NCI-H2107 treated with DMSO at 0.1 percent for 48 hours (cell line): ENCODE measurements around the gene SMAD2.
"Not testable (repeated sequence)": the region's sequence is repeated elsewhere in the genome, so short reads cannot be mapped to it uniquely, and the experiment has no call there.

Source experiments
- DNase-seq: peaks from one replicate; lab custom pipeline; 2025; ENCODE audit not compliant: unreplicated experiment; lab: John Stamatoyannopoulos, UW

The SMAD2 gene

DNA sequence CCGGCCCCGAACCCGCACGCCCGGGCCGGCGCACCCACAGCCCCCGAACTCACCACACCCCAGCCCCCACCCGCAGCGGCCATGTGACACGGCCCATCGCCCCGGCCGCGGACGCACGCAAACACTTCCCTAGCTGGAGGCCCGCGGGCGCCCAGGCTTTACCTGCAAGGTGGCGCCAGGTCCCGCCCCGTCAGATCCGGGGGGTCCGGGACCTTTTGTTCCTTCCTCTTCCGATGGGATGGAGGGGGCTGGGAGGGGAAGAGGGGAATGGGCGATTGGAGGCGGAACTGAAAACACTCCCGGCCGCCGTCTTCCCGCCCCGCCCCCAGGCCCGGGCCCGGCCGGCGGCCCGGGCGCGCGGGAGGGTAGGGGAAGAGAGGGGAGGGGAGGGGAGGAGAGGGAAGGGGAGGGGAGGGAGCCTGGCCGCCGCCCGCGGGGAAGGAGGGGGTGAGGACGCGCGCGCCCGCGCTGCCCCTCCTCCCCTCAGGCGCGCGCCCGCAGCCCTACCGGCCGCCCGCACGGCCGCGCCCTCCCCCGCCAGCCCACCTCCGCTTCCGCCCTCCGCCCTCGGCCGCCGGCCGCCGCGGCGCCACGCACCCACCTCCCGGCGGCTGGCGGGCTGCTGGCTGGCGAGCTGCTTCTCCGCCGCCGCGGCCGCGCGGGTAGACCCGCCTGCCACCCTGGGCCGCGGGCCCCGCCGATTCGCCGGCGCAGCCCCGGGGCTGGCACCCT is at the start of gene SMAD2:
Gene SMAD2, minus strand, starts transcription at position 461 of the 732 bp plus-strand sequence. CDS start 33,903 bp downstream, outside the sequence.
- DNase-seq: peak; percentile 48

DNA sequence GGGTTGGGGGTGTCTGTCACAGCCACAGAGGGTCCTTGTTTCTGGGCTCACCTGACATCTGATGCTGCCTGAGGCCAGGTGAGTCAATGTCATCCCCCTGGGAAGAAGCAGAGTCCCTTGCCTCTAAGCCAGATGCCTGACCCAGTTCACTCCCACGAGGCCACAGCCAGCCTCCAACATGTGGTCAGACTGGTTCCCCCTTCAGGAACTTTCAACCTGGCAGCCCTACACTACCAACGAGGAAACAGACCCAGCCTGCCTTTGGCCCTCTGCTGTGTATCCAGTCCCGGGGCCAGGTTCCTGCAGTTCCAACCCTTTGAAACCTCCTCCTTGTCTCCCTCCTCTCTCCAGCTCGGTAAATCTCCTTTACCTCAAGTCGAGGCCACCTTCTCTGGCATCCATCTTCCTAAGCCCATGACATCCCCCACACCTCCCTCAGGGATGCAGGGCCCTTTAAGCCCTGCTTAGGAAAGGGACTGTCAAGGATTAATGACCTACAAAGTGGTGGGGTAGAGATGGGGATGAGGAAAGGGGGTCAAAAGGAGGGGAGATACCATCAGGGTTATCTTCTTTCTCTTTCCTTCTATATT is 49.2 kb upstream of the SMAD2 start:
- no peak for DNase-seq

DNA sequence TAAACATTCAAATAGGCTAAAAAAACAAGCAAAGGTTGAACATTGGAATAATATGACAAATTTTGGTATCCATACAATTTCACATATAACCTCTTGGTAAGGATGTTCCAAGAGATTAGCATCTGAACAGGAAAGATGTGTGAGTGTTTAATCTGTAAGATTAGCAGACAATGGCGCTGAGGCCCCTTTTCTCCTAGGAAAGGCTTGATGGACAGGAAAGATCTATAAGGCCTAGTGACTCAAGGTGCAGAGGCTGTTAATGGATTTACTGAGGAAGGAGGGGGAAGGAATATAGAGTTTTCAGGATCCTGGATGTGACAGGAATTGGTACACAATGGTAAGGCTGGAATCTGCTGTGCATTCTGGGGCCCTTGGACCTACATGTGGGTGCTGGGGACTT is 48.1 kb upstream of the SMAD2 start:
- DNase-seq: no peak

DNA sequence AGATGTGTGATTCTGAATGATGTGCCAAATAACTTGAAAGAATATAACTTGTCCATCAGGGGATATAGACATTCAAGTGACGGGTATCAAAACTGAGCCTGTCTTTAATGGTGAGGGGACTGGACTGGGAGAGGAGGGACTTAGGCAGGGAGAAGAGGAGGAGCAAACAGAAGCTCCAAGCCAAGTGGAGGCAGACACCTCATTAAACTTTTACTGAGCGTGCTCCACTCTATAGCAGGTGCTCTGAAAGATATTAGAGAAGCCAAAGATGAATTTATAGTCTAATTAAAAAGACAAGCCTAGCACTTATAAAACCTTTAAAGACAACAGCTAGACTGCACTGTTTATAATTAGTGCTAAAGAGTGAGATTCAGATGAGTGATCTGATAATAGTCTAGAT is 47.7 kb upstream of the SMAD2 start:
- DNase-seq: no peak

DNA sequence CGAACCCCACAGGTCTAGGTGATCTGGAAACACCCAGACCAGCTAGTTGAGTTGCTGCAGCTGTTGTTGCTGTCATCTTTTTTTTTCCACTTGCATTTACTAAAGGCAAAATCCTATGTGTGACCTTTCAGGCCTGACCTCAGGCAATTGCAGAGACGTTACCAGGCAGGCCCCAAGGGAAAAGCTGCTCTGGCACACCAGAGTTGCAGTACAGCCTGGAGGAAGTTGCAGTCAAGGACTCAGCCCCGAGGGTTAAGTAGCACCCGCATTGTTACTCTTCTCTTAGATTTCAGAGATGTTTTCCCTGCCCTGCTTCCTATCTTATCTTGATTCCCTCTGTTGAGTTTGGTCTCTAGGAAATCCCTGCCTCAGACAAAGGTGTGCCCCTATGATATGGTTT is 45.2 kb upstream of the SMAD2 start:
- no peak for DNase-seq

DNA sequence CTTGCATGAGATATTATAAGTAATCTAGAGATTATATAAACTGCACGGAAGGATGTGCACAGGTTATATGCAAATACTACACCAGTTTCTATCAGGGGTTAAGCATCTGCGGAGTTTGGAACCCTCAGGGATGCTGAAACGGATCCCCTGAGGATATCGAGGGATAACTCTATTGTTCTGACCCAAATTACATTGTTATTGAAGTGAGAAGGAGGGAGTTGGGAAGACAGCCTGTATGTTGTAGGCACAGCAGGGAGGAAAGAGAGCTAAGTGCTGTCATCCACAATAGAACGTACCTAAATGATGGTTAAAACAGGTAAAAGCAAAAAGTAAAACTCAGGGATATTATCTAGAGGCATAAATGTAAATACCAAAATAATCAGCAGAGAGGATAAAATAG is 44.6 kb upstream of the SMAD2 start:
- DNase-seq: no peak

DNA sequence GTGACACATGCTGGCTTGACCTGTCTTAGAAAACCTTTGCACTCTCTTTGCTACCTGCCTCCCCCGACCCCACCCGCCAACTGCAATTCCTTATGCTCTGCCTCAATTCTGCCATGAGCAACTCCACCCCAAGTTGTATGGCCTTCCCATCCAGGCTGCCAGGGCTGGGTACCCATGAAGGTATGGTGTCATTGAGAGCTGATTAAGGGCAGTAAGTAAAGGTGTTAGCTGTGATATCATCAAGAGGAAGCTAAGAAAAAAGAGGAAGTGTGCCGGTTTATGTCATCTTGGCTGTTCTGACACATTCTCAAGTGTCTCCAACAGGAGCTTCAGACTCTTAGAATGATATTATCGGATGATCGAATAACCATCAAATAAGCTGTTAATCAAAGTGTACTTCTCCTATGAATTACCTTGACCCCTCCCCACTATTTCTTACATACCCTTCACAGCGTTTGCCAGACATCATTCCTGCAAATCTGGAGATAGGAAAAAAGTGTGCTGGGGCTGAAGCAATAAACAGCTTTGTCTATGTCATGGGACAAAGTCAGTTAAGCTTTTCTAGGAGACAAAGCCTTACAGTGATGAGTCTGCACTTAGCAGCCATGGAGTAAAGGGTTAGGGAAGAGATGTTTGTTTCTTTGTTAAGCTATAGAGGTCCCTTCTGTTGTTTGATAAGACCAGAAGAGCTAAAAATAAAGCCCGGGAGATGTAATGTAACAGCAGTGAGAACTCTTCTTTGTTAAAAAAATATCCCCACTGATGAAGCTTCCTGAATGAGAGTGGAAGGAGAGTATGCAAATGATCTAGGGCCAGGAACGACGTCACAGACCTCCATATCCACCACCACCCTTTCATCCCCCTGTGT is 40.4 kb upstream of the SMAD2 start:
- no peak for DNase-seq

DNA sequence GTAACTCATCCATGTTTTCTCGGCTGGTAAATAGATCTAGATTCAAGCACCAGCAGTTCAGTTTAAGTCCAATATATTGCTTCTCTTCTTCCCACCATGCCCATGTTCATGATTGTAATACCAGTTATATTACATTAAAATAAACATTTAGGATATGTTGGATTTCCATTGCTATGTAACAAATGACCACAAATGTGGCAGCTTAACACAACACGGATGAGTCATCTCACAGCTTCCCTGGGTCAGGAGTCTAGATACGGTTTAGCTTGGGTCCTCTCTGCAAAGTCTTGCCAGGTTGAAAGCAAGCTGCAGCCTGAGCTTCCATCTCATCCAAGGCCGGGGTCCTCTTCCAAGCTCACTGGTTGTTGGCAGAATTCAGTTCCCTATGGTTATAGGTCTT is 39.4 kb upstream of the SMAD2 start:
- no peak for DNase-seq

DNA sequence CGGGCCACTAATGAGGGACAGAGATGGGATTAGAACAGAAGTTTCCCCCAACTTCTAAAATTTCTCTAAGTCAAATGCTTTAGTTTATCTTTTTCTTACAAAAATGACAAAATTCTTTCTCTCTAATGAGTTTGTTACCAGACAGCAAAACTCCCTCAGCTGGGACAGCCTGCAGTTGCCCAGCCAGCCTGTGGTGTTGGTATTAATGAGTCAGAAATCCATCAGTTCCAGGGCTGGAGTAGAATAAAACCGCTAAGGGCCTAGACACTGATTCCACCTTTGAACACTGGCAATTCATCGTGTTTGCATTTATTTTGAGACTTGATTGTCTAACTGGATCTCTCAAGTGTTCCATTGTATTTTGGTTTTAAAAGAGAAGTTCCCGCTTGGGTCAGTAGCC is 38.3 kb upstream of the SMAD2 start:
- no peak for DNase-seq

DNA sequence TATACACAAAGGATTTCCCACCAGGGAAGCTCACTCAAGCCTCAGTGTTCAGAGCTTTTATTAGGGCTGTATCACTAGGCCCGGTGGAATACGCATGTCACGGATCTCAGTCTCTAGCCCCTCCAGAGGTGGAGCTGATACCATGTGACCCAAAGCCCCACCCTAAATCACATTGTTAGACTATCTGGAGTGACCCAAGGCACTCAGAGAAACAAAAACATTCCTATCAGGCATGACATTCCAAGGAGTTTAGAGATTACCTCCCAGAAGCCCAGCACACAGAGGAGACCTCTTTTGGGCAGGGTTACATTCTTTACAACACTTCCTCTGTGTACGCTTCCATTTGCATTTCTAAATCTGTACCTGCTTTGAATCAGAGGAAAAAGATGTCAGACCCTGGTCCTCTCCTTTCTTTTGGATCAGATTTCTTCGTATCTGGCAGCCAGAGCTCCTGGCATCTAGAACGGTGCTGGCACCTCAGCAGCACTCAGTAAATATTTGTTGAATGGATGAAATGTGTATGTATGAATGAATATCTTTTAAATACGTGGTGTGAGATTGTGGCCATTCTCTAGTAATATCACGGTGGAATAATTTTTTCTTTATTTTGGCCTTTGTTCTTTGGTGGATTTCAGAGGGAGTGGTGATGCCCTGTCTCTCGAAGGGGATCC is 37.7 kb upstream of the SMAD2 start:
- DNase-seq: no peak

DNA sequence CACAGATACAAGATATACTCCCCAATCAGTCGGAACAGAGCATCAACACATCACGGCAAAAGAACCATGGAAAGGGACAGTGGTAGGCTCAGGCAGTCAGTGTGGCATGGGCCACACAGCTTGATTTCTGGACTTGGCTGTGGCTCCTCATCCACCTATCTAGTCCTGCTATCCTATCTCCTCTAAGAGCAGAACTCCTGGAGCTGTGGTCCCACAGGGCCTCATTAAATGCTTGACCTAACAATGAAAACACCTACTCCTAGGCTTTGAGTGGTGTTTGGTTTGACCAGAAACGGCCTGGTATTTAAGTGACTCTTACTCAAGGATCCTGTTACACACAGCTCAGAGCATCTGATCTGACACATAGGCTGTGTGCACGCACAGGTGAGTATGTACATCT is 33.6 kb upstream of the SMAD2 start:
- DNase-seq: peak; percentile 94

DNA sequence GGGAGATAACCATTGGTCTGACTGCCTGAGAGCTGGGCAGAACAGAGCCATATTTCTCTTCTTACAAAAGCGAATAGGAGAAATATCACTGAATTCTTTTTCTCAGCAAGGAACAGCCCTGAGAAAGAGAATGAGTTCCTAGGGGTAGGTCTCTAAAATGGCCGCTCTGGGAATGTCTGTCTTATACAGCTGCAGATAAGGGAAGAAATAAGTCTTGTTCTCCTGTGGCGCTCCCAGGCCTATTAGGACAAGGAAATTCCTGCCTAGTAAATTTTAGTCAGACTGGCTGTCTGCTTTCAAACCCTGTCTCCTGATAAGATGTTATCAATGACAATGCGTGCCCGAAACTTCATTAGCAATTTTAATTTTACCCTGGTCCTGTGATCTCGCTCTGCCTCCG is 30.5 kb upstream of the SMAD2 start:
- not testable (repeated sequence) for DNase-seq

DNA sequence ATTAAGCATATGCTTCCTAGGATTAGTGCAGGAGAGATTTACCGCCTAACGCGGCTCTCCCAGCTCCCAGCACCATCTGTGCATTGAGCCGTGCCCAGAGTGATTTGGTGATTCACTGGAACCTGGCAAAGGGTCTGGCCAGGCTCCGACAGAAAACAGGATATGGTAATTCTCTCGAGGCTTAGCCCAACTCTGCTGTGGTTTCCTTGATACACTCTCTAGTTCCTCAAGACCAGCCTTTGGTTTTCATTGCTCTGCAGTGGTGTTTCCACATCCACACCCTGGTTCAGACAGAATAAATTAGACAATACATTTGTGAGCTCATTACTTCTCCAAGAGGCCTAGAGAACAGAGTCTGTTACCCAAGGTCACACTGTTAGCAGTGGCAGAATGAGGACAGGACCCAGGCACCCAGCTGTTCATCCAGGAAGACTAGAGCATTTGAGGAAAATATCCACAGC is 23.0 kb upstream of the SMAD2 start:
- no peak for DNase-seq

DNA sequence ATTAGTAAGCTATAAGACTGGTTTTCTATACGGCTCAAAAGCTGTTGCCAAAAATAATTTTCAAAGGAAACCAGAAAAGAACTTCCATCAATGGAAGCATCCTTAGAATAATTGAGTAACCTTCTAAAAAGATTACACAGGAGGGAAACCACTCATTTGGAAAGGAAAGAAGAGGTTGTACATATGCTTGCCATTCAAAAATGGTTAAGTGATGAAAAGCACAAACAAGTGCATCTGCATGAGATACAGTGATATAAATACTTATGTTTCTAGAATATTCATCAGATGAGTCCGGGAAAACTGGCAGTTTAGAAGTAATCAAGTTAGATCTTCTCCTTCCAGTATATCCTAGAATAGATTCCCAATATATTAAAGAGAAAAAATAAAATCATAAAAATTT is 20.1 kb upstream of the SMAD2 start:
- no peak for DNase-seq

DNA sequence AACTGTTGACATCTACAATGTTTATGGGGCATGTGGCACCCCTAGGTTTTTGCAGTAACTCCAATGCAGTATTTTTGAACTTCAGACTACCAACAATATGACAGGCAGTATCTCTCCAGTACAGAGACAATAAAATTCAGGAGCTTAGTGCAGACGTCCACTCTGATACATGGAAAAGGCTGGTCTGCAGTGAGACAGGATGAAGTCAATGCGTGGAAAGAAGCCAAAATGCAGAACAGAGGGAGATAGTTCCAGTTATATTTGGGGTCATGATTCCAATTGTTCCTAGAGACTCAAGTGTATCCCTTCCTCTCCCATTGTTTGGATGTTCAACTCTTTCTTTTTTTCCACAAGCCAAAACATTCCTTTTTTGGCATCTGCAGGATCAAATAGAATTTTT is 18.7 kb upstream of the SMAD2 start:
- DNase-seq: no peak

DNA sequence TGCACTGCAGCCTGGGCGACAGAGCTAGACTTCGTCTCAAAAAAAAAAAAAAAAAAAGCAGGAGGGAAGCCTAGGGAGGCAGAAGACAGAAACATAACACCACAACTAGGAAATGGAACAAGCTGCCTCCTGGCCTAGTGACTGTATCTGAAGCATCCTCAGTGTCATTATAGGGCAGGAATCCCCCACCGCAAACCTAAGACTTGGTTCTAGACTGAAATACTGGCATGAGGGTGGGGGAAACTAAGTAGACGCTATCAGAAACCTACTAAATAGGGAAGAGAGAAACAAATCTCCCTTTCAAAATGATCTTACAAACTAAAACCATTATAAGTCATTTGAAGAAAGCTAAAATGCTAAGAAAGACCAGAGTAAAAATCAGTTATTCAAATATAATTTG is 16.4 kb upstream of the SMAD2 start:
- no peak for DNase-seq

DNA sequence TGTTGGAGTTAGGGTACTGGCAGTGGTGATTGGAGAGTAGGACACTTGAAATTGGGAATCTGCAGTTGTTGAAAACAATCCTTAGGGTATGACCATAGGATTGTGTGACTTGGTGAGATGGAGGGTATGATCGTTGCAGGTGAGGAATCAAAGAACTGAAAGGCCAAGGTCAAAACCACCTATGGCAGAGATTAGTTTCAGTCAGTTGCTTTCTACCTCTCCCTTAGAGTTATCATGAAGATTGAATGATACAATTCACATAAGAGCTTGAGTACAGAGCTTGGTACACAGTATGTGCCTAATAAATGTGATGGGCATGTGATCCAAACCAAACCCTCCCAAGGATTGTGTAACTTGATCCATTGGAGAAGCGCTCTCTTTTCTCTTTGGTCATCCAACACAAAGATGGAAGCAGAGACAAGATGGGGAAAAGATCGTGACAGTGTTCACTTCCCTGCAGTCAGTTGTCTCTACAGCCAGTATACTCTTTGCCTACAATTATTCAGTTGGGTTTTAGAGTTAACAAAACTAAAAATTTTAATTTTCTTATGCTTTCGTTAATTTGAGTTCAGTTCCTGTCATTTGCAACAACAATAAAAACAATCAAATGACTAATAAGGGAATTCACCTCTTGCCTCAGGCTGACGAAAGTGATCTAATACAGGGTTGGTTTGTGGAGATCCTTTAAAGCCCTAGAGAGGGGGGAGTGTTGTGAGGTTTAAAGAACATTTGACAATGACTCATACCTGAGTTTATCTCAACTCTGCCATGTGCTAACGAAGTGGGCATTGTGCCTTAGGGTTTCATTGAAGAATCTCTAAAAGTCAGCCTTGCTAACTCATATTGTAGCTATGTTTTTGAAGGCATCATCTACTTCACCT is 14.8 kb upstream of the SMAD2 start:
- no peak for DNase-seq

DNA sequence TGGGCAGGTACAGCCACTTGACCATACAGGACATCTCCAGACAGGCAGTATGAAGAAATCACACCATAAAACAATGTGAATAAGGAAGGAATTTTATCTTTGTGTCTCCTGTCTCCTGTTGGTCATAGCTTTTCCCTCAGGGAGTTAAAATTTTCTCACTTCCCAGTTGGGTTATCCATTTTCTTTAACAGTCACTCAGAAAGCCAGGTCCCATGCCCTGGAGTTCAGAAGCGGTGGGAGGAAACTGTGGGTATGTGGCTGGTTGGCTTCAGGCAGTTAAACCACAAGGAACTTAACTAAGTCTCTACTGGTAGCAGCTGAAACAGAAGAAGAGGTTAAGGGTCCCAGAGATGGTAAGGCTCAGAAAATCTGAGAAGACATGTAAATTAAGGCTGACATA is 6.5 kb upstream of the SMAD2 start:
- no peak for DNase-seq

DNA sequence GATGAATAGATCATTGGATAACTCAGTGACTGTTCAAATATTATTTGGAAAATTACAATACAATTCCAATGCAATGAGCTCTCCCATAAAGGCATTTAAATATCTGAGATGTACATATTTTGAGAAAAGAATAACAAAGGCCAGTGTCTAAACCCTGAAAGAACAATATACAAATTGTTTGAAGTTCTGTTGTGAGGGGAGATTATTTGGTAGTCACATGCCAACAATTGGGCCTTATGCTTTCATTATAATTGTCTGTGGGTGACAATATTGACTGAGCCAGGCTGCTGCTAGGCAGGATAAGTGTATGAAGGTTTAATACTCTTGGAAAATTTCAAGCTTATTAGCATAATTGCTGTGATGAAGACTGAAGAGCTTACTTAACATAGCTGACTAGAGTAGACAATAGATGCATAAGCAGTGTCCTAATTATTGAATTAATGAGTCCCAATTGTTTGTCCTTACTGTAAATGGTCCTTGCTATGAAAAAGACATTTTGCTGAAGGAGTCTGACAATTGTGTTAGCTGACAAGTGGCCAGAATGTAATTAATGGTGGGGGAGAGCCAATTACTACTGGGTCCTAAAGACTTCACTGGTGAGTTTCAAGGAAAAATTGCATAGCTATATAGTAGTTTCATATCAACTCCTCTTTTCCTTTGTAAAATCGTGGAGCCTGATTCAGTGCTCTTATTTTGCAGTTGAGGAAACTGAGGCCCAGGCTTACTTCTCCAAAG is 5.0 kb upstream of the SMAD2 start:
- DNase-seq: no peak

DNA sequence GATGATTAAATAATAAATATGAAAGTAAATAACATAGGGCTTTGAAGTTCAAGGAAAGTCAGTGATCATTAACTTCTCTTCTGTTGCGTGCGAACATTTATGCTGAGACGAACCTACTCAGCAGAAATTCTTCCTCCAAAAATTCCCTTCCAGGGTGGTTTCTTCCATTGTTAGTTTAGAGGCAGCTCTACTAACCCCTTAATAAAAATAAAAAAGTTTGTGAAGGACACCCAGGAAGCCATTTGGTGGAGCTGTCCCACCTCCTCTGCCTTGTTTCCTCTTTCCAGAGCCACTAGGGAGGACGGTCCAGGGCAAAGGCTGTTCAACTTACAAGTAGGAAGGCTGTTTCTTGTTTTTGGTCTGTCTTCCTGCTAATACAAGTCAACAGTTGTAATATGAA is 2.1 kb upstream of the SMAD2 start:
- no peak for DNase-seq
